Measurements from ENCODE around the gene PSEN1. TPM values are rescaled to one million over a fixed set of nuclear protein-coding genes. Genes with fewer than 3 reads are reported as not detected.

The PSEN1 gene
- total and polyA plus RNA-seq, 2 experiments from 2014 or later, result 14.6 to 35.7 TPM

DNA sequence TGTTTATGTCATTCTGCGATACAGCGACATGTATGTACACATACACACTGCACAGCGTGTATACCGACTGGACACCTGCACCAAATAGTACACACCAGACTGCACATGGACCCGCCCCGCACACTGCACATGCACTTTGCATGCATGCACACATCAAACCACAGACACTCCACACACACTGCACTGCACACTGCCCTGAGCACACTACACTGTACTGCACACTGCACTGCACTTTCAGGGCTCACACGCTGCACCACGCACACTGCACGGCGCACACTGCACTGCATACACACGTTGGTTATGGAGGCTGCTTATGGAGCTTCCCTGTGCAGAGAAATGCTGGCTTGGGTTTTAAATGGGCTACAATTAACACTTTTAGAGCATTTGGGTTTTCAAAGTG, 102.6 kb downstream of the PSEN1 start (continued):
- no peak for TF ChIP-seq REST (IDR thresholded peaks at IDR 0.05; ENCODE audit: unreplicated experiment)

DNA sequence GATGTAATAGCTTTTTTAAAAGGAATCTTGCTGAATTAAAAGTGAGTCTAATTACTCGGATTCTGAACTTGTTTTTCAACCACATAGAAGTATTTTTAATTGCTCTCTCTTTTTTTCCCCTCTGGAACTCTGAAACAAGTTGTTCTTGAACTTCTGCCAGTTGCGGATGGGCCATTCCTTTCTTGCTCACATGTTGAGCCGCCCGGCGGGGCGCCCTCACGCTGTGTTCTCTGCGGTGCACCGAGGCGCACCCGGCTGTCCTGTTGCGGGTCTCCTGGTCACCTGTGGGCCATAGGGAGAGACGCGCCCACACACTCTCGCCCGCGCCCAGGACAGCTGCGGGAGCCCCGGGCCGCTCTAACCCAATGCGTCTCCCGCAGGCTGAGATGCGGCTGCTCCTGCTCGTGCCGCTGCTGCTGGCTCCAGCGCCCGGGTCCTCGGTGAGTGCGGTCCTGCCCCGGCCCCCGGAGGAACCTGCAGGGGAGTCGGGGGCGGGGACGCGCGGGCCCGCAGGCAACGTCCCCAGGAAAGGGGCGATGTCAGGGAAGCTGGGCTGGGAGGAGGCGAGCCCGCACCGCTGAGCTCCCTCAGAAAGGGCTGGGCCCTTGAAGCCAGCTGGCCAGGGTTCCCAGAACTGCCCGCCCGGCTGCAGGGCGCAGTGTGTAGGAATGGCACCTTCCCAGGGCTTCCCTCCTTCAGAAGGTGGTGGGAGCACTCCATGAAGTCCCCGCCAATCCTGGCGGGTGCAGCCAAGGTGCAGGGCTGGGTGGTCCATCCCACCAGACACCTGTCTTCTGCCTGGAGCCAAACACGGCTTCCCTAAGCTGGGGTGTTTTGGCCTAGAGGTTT, 103.3 kb downstream of the PSEN1 start:
- Histone ChIP-seq H3K36me3 (ENCODE audit: insufficient read depth) (no peaks in the 10 kb centered on the region), H3F3A (replicated peaks; ENCODE audit: low read depth) (peaks cover 25% of the 10 kb centered on the region), H3K79me2 (replicated peaks; ENCODE audit: insufficient read depth) (0 out of 2 replicates have a peak, but pooled peaks cover 3% of the 10 kb centered on the region), H3K27ac (ENCODE audit: low read depth) (no peak overlapping the region), H3K4me1 (ENCODE audit: insufficient read depth) (peaks cover 42% of the 10 kb centered on the region), H2AFZ (peak overlapping the region; percentile 86), H3K27me3 (ENCODE audit: insufficient read depth) (peaks cover 49% of the 10 kb centered on the region), H4K20me1 (replicated peaks; ENCODE audit: insufficient read depth) (peaks cover 3% of the 10 kb centered on the region; the same call in 1 of the 2 replicates), H3K4me2 (peak overlapping the region; percentile 96), H3K9me2 (ENCODE audit: insufficient read depth) (no peaks in the 10 kb centered on the region), H3K4me3 (peak overlapping the region; percentile 69)
- Mint-ChIP-seq H3K4me3 (peak overlapping the region; percentile 76), H3K9me3 (no peaks in the 10 kb centered on the region; the same call in 2 of the 3 replicates), H3K36me3 (ENCODE audit: low read depth) (peaks cover 2% of the 10 kb centered on the region; the same call in 1 of the 3 replicates), H3K27ac (no peak overlapping the region), H3K4me1 (peaks cover 47% of the 10 kb centered on the region), H3K27me3 (ENCODE audit: insufficient read depth, low read depth, poor library complexity) (peaks cover 32% of the 10 kb centered on the region)
- ATAC-seq (peak; percentile 26), DNase-seq (ENCODE audit: low spot score) (peak; percentile 77)
- no peak for TF ChIP-seq REST (IDR thresholded peaks at IDR 0.05; ENCODE audit: unreplicated experiment)
- TF ChIP-seq NANOG (IDR thresholded peaks at IDR 0.05; ENCODE audit: borderline replicate concordance), result no peak
- no peak for TF ChIP-seq ZNF114 (CRISPR knock-in tag; IDR thresholded peaks at IDR 0.05)
- TF ChIP-seq STAT1 (IDR thresholded peaks at IDR 0.05; ENCODE audit: unreplicated experiment), result no peak
- no peak for TF ChIP-seq CREB1 (CRISPR knock-in tag; IDR thresholded peaks at IDR 0.05; ENCODE audit: low read depth)
- no peak for TF ChIP-seq ZNF331 (CRISPR knock-in tag; IDR thresholded peaks at IDR 0.05; ENCODE audit: low read depth)
- TF ChIP-seq JUNB (IDR thresholded peaks at IDR 0.05; ENCODE audit: unreplicated experiment), result no peak
- no peak for TF ChIP-seq ETS1 (IDR thresholded peaks at IDR 0.05)
- TF ChIP-seq EZH2 (IDR thresholded peaks at IDR 0.05; ENCODE audit: low read depth, unreplicated experiment), result no peak
